ENCODE data around the gene SFXN1.

Gene SFXN1

GRCh38 chr5:175484829-175485228, 6.5 kb downstream of the SFXN1 start:
- DNase-seq (ENCODE audit: low read depth): no peak
- H3K4me3 ChIP-seq (ENCODE audit: low read length): no peak overlapping the region
- no peak for TF ChIP-seq CTCF (conservative IDR thresholded peaks at IDR 0.05; ENCODE audit: low read depth, low read length)

GRCh38 chr5:175485631-175486030, 7.3 kb downstream of the SFXN1 start:
- DNase-seq (ENCODE audit: low read depth): no peak
- no peak overlapping the region for H3K4me3 ChIP-seq (ENCODE audit: low read length)
- no peak for TF ChIP-seq CTCF (conservative IDR thresholded peaks at IDR 0.05; ENCODE audit: low read depth, low read length)

- no peak for DNase-seq (ENCODE audit: low read depth)
- no peak overlapping the region for H3K4me3 ChIP-seq (ENCODE audit: low read length)
- TF ChIP-seq CTCF (conservative IDR thresholded peaks at IDR 0.05; ENCODE audit: low read depth, low read length): no peak
Measured at GRCh38 chr5:175487514-175488222, 9.3 kb downstream of the SFXN1 start.

- TF ChIP-seq CTCF (conservative IDR thresholded peaks at IDR 0.05; ENCODE audit: low read depth, low read length): no peak
- no peak overlapping the region for H3K4me3 ChIP-seq (ENCODE audit: low read length)
- DNase-seq (ENCODE audit: low read depth): no peak
Measured at GRCh38 chr5:175489693-175490443, 11.5 kb downstream of the SFXN1 start.

- no peak for TF ChIP-seq CTCF (conservative IDR thresholded peaks at IDR 0.05; ENCODE audit: low read depth, low read length)
- DNase-seq (ENCODE audit: low read depth): no peak
- H3K4me3 ChIP-seq (ENCODE audit: low read length): no peak overlapping the region
Measured at GRCh38 chr5:175491223-175491622, 12.9 kb downstream of the SFXN1 start.

- no peak overlapping the region for H3K4me3 ChIP-seq (ENCODE audit: low read length)
- DNase-seq (ENCODE audit: low read depth): no peak
- TF ChIP-seq CTCF (conservative IDR thresholded peaks at IDR 0.05; ENCODE audit: low read depth, low read length): no peak
Measured at GRCh38 chr5:175493260-175493659, 14.9 kb downstream of the SFXN1 start.

GRCh38 chr5:175493726-175494125, 15.4 kb downstream of the SFXN1 start:
- no peak overlapping the region for H3K4me3 ChIP-seq (ENCODE audit: low read length)
- DNase-seq (ENCODE audit: low read depth): no peak
- no peak for TF ChIP-seq CTCF (conservative IDR thresholded peaks at IDR 0.05; ENCODE audit: low read depth, low read length)

All from retinal pigment epithelial cell (primary cell).